Activated naive CD4-positive, alpha-beta T cell treated with anti-CD3 and anti-CD28 coated beads, Interleukin-2, amount 50 U/mL, for 16 hours (primary cell): ENCODE data around the gene SRF.

ENCODE experiments used
- DNase-seq: peaks from one replicate; pipeline ENCODE4 v3.0.0-alpha.2; 2020

Gene SRF

GRCh38 chr6:43147691-43148477 lies 23.2 kb upstream of the SRF start:
- no peak for DNase-seq

GRCh38 chr6:43149265-43149664 lies 21.8 kb upstream of the SRF start:
- DNase-seq: no peak

GRCh38 chr6:43150051-43150751 lies 20.9 kb upstream of the SRF start:
- DNase-seq: no peak

- no peak for DNase-seq
These were observed 11.5 kb upstream of the SRF start for GRCh38 chr6:43159599-43159998.

- no peak for DNase-seq
These were observed 7.2 kb upstream of the SRF start for GRCh38 chr6:43163899-43164298.

GRCh38 chr6:43170417-43170930 lies 595 bp upstream of the SRF start:
- no peak for DNase-seq

GRCh38 chr6:43171707-43172103 lies 636 bp downstream of the SRF start:
- DNase-seq: peak; percentile 55

GRCh38 chr6:43172104-43173007 lies 1.3 kb downstream of the SRF start:
- peak; percentile 61 for DNase-seq

- no peak for DNase-seq
These were observed 2.7 kb downstream of the SRF start for GRCh38 chr6:43173591-43174262.

GRCh38 chr6:43174263-43175112 lies 3.4 kb downstream of the SRF start:
- peak; percentile 87 for DNase-seq

GRCh38 chr6:43175676-43176422 lies 4.8 kb downstream of the SRF start:
- no peak for DNase-seq

- DNase-seq: no peak
These were observed 5.3 kb downstream of the SRF start for GRCh38 chr6:43176423-43176786.

GRCh38 chr6:43178150-43178549 lies 7.1 kb downstream of the SRF start:
- no peak for DNase-seq

- no peak for DNase-seq
These were observed 8.1 kb downstream of the SRF start for GRCh38 chr6:43178951-43179830.

GRCh38 chr6:43180058-43180457 lies 9.0 kb downstream of the SRF start:
- no peak for DNase-seq

GRCh38 chr6:43180985-43181384 lies 9.9 kb downstream of the SRF start:
- no peak for DNase-seq

GRCh38 chr6:43181621-43181941 lies 10.5 kb downstream of the SRF start:
- DNase-seq: no peak

- peak; percentile 77 for DNase-seq
These were observed 11.1 kb downstream of the SRF start, which contains the start of gene CUL9 for GRCh38 chr6:43181942-43182860. TSS of gene CUL9 (plus strand) at chr6:43182196. CDS start at chr6:43184311, 2,115 bp downstream.

GRCh38 chr6:43183441-43183840 lies 12.4 kb downstream of the SRF start:
- DNase-seq: no peak
